OCI-LY1 (cell line): ENCODE results near the gene XPO5.

ENCODE experiments used
- H2AFZ ChIP-seq: fragments of 200-600 bp; sonication (generic), shearing (Covaris generic); 2 replicates; pipeline ENCODE4 v1.6.0; 2014; ENCODE audit warnings: antibody characterized with exemption, mild to moderate bottlenecking, low read length
- H3F3A ChIP-seq: fragments of 200-600 bp; sonication (generic), shearing (Covaris generic); 2 replicates; pipeline ENCODE4 v1.6.0; 2014; ENCODE audit warnings: mild to moderate bottlenecking, antibody characterized with exemption, low read length, moderate library complexity; ENCODE audit not compliant: insufficient read depth
- H3K27ac ChIP-seq: fragments of 200-600 bp; sonication (generic); 2 replicates; pipeline ENCODE4 v1.5.1; 2014; ENCODE audit warnings: low read length, mixed run types, mild to moderate bottlenecking, low read depth; ENCODE audit not compliant: poor library complexity, severe bottlenecking
- H3K27me3 ChIP-seq: fragments of 200-600 bp; sonication (generic); 2 replicates; pipeline ENCODE4 v1.6.0; 2014; ENCODE audit warnings: antibody characterized with exemption, mild to moderate bottlenecking, low read length, moderate library complexity; ENCODE audit not compliant: insufficient read depth
- H3K36me3 ChIP-seq: fragments of 200-600 bp; sonication (generic); 2 replicates; pipeline ENCODE4 v1.6.1; 2014; ENCODE audit warnings: mild to moderate bottlenecking, antibody characterized with exemption, low read length, moderate library complexity, mixed read lengths; ENCODE audit not compliant: insufficient read depth
- H3K4me1 ChIP-seq: fragments of 200-600 bp; sonication (generic); 2 replicates; pipeline ENCODE4 v1.5.1; 2014; ENCODE audit warnings: mild to moderate bottlenecking, low read length, moderate library complexity; ENCODE audit not compliant: insufficient read depth, severe bottlenecking
- H3K4me2 ChIP-seq: fragments of 200-600 bp; sonication (generic), shearing (Covaris generic); 2 replicates; pipeline ENCODE4 v1.6.1; 2014; ENCODE audit warnings: low read length
- H3K4me3 ChIP-seq: fragments of 200-600 bp; sonication (generic); 2 replicates; pipeline ENCODE4 v1.5.1; 2014; ENCODE audit warnings: low read length, low read depth, mild to moderate bottlenecking, mixed read lengths; ENCODE audit not compliant: poor library complexity, severe bottlenecking
- H3K79me2 ChIP-seq: fragments of 200-600 bp; shearing (Covaris generic); 2 replicates; pipeline ENCODE4 v1.6.1; 2016; ENCODE audit warnings: mixed run types, low read length, mixed read lengths; ENCODE audit not compliant: insufficient read depth
- H3K9ac ChIP-seq: fragments of 200-600 bp; sonication (generic), shearing (Covaris generic); 2 replicates; pipeline ENCODE4 v1.6.1; 2014; ENCODE audit warnings: mild to moderate bottlenecking, low read length, mixed read lengths
- H3K9me2 ChIP-seq: fragments of 200-600 bp; sonication (generic), shearing (Covaris generic); 2 replicates; pipeline ENCODE4 v1.6.1; 2014; ENCODE audit warnings: low read depth, mild to moderate bottlenecking, low read length, mixed read lengths
- H3K9me3 ChIP-seq: fragments of 200-600 bp; shearing (Covaris generic); 2 replicates; pipeline ENCODE4 v1.6.1; 2014; ENCODE audit warnings: low read length, mixed read lengths
- H4K20me1 ChIP-seq: fragments of 200-600 bp; sonication (generic), shearing (Covaris generic); 2 replicates; pipeline ENCODE4 v1.6.0; 2016; ENCODE audit warnings: mild to moderate bottlenecking, low read length; ENCODE audit not compliant: insufficient read depth
- CTCF ChIP-seq: fragments of 200-600 bp; sonication (generic), shearing (Covaris generic); IDR thresholded peaks from 2 replicates; pipeline ENCODE4 v1.5.1; 2017; ENCODE audit warnings: mild to moderate bottlenecking, antibody characterized with exemption, low read length, moderate library complexity, mixed read lengths
- EZH2 ChIP-seq: fragments of 200-600 bp; sonication (generic), shearing (Covaris generic); IDR thresholded peaks from 2 replicates; pipeline ENCODE4 v1.8.0; 2017; ENCODE audit warnings: borderline replicate concordance, mixed run types, mild to moderate bottlenecking, antibody characterized with exemption, low read length, moderate library complexity, mixed read lengths

The XPO5 gene

GRCh38 chr6:43494321-43494720 is 81.5 kb downstream of the XPO5 start:
- Histone ChIP-seq H4K20me1 (no peaks in the 10 kb centered on the region), H3K79me2 (no peaks in the 10 kb centered on the region), H3K27me3 (no peaks in the 10 kb centered on the region), H3F3A (no peaks in the 10 kb centered on the region), H3K9ac (no peak overlapping the region), H3K9me3 (no peaks in the 10 kb centered on the region), H3K4me3 (no peak overlapping the region), H3K4me1 (peaks cover 6% of the 10 kb centered on the region), H3K4me2 (no peak overlapping the region), H3K36me3 (peaks cover 8% of the 10 kb centered on the region; the same call in 1 of the 2 replicates), H3K9me2 (no peaks in the 10 kb centered on the region), H2AFZ (no peak overlapping the region), H3K27ac (no peak overlapping the region)
- TF ChIP-seq CTCF (no peak), EZH2 (no peak)

GRCh38 chr6:43493833-43494232 is 82.0 kb downstream of the XPO5 start:
- Histone ChIP-seq H3K79me2 (no peaks in the 10 kb centered on the region), H3K36me3 (peaks cover 3% of the 10 kb centered on the region; the same call in 1 of the 2 replicates), H3F3A (no peaks in the 10 kb centered on the region), H4K20me1 (no peaks in the 10 kb centered on the region), H3K27me3 (no peaks in the 10 kb centered on the region), H3K9me2 (no peaks in the 10 kb centered on the region), H3K9me3 (no peaks in the 10 kb centered on the region), H3K4me2 (no peak overlapping the region), H3K27ac (no peak overlapping the region), H3K4me3 (no peak overlapping the region), H2AFZ (no peak overlapping the region), H3K9ac (no peak overlapping the region), H3K4me1 (peaks cover 6% of the 10 kb centered on the region)
- no peak for TF ChIP-seq CTCF
- no peak for TF ChIP-seq EZH2

- H4K20me1 ChIP-seq, result no peaks in the 10 kb centered on the region
- no peak for TF ChIP-seq CTCF
- TF ChIP-seq EZH2, result no peak
- H3K4me2 ChIP-seq, result no peak overlapping the region
Measured at GRCh38 chr6:43493230-43493629, 82.6 kb downstream of the XPO5 start.

More at GRCh38 chr6:43493230-43493629, 82.6 kb downstream of the XPO5 start:
- Histone ChIP-seq H2AFZ (no peak overlapping the region), H3K4me1 (peaks cover 6% of the 10 kb centered on the region), H3K36me3 (no peaks in the 10 kb centered on the region), H3F3A (no peaks in the 10 kb centered on the region), H3K79me2 (no peaks in the 10 kb centered on the region), H3K9ac (no peak overlapping the region), H3K27me3 (no peaks in the 10 kb centered on the region), H3K9me2 (no peaks in the 10 kb centered on the region), H3K27ac (no peak overlapping the region), H3K4me3 (no peak overlapping the region), H3K9me3 (no peaks in the 10 kb centered on the region)
